ENCODE results near the gene RPS27. TPM values are rescaled to one million over a fixed set of nuclear protein-coding genes. Genes with fewer than 3 reads are reported as not detected.

The RPS27 gene
- total and polyA plus RNA-seq, 2 of the 13 experiments (the other 11 are each of a cell fraction or from before 2014, with no cell fraction given) = 3,737 to 9,964 TPM

DNA sequence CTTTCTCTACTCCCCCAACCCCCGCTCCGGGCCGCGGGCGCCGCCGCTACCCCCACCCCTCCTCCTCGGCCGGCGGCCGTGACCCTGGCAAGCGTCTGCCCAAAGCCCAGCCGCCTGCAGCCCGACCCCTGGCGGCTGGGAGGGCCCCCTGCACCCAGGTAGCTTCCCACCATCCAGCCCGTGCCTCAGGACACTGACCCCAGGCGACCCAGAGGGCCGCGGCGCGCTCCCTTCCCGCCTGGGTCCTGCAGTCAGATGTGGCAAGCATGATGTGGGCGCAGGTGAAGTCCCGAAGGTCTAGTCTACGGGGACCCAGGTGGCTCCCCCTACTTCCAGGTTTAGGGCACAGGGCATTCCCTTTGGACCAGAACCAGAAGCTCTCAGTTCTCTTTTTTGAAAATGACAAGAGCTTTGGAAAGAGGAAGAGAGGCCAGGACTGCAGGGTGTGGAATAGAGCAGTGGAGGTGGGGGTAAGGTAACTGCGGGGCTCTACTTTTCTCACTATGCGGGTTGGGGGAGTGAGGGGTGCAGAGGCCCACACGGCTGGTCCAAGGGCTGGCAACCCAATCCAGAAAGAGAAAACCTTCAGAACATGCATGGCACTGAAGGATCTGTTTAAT, 43.8 kb upstream of the RPS27 start, which contains the start of gene DENND4B (continued):
- TF ChIP-seq ZNF788 (CRISPR knock-in tag; IDR thresholded peaks at IDR 0.05; ENCODE audit: borderline replicate concordance) (peak; percentile 75; the same call in 1 of the 2 replicates), CENPT (CRISPR knock-in tag; IDR thresholded peaks at IDR 0.05; ENCODE audit: low read depth) (no peak), ZSCAN25 (CRISPR knock-in tag; IDR thresholded peaks at IDR 0.05) (0 out of 2 replicates have a peak, but pooled peaks have one; percentile 45), SIN3B (IDR thresholded peaks at IDR 0.05; ENCODE audit: low read length) (no peak), ZNF776 (CRISPR knock-in tag; IDR thresholded peaks at IDR 0.05) (no peak), HOXA3 (CRISPR knock-in tag; IDR thresholded peaks at IDR 0.05) (peak; percentile 69), RARA (CRISPR knock-in tag; IDR thresholded peaks at IDR 0.05) (peak; percentile 76), ZNF431 (CRISPR knock-in tag; IDR thresholded peaks at IDR 0.05; ENCODE audit: borderline replicate concordance, low read depth) (no peak), ZNF660 (CRISPR knock-in tag; IDR thresholded peaks at IDR 0.05; ENCODE audit: borderline replicate concordance, low read depth) (no peak), HDAC1 (CRISPR knock-in tag; IDR thresholded peaks at IDR 0.05) (peak; percentile 84), REPIN1 (CRISPR knock-in tag; IDR thresholded peaks at IDR 0.05; ENCODE audit: borderline replicate concordance, low read depth) (peak; percentile 85; the same call in 1 of the 2 replicates), MIER3 (CRISPR knock-in tag; IDR thresholded peaks at IDR 0.05; ENCODE audit: borderline replicate concordance) (peak; percentile 51; the same call in 1 of the 2 replicates), ATF1 (CRISPR knock-in tag; IDR thresholded peaks at IDR 0.05) (no peak)
- TF ChIP-seq, protein P1, sequence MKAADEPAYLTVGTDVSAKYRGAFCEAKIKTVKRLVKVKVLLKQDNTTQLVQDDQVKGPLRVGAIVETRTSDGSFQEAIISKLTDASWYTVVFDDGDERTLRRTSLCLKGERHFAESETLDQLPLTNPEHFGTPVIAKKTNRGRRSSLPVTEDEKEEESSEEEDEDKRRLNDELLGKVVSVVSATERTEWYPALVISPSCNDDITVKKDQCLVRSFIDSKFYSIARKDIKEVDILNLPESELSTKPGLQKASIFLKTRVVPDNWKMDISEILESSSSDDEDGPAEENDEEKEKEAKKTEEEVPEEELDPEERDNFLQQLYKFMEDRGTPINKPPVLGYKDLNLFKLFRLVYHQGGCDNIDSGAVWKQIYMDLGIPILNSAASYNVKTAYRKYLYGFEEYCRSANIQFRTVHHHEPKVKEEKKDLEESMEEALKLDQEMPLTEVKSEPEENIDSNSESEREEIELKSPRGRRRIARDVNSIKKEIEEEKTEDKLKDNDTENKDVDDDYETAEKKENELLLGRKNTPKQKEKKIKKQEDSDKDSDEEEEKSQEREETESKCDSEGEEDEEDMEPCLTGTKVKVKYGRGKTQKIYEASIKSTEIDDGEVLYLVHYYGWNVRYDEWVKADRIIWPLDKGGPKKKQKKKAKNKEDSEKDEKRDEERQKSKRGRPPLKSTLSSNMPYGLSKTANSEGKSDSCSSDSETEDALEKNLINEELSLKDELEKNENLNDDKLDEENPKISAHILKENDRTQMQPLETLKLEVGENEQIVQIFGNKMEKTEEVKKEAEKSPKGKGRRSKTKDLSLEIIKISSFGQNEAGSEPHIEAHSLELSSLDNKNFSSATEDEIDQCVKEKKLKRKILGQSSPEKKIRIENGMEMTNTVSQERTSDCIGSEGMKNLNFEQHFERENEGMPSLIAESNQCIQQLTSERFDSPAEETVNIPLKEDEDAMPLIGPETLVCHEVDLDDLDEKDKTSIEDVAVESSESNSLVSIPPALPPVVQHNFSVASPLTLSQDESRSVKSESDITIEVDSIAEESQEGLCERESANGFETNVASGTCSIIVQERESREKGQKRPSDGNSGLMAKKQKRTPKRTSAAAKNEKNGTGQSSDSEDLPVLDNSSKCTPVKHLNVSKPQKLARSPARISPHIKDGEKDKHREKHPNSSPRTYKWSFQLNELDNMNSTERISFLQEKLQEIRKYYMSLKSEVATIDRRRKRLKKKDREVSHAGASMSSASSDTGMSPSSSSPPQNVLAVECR (CRISPR knock-in tag; IDR thresholded peaks at IDR 0.05; ENCODE audit: borderline replicate concordance) = peak; percentile 21; the same call in 1 of the 2 replicates
- TF ChIP-seq, protein P2, sequence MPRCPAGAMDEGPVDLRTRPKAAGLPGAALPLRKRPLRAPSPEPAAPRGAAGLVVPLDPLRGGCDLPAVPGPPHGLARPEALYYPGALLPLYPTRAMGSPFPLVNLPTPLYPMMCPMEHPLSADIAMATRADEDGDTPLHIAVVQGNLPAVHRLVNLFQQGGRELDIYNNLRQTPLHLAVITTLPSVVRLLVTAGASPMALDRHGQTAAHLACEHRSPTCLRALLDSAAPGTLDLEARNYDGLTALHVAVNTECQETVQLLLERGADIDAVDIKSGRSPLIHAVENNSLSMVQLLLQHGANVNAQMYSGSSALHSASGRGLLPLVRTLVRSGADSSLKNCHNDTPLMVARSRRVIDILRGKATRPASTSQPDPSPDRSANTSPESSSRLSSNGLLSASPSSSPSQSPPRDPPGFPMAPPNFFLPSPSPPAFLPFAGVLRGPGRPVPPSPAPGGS (CRISPR knock-in tag; IDR thresholded peaks at IDR 0.05) = peak; percentile 26; the same call in 1 of the 2 replicates
- TF ChIP-seq, protein P3, sequence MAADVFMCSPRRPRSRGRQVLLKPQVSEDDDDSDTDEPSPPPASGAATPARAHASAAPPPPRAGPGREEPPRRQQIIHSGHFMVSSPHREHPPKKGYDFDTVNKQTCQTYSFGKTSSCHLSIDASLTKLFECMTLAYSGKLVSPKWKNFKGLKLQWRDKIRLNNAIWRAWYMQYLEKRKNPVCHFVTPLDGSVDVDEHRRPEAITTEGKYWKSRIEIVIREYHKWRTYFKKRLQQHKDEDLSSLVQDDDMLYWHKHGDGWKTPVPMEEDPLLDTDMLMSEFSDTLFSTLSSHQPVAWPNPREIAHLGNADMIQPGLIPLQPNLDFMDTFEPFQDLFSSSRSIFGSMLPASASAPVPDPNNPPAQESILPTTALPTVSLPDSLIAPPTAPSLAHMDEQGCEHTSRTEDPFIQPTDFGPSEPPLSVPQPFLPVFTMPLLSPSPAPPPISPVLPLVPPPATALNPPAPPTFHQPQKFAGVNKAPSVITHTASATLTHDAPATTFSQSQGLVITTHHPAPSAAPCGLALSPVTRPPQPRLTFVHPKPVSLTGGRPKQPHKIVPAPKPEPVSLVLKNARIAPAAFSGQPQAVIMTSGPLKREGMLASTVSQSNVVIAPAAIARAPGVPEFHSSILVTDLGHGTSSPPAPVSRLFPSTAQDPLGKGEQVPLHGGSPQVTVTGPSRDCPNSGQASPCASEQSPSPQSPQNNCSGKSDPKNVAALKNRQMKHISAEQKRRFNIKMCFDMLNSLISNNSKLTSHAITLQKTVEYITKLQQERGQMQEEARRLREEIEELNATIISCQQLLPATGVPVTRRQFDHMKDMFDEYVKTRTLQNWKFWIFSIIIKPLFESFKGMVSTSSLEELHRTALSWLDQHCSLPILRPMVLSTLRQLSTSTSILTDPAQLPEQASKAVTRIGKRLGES (CRISPR knock-in tag; IDR thresholded peaks at IDR 0.05; ENCODE audit: borderline replicate concordance) = no peak
- TF ChIP-seq, protein P4, sequence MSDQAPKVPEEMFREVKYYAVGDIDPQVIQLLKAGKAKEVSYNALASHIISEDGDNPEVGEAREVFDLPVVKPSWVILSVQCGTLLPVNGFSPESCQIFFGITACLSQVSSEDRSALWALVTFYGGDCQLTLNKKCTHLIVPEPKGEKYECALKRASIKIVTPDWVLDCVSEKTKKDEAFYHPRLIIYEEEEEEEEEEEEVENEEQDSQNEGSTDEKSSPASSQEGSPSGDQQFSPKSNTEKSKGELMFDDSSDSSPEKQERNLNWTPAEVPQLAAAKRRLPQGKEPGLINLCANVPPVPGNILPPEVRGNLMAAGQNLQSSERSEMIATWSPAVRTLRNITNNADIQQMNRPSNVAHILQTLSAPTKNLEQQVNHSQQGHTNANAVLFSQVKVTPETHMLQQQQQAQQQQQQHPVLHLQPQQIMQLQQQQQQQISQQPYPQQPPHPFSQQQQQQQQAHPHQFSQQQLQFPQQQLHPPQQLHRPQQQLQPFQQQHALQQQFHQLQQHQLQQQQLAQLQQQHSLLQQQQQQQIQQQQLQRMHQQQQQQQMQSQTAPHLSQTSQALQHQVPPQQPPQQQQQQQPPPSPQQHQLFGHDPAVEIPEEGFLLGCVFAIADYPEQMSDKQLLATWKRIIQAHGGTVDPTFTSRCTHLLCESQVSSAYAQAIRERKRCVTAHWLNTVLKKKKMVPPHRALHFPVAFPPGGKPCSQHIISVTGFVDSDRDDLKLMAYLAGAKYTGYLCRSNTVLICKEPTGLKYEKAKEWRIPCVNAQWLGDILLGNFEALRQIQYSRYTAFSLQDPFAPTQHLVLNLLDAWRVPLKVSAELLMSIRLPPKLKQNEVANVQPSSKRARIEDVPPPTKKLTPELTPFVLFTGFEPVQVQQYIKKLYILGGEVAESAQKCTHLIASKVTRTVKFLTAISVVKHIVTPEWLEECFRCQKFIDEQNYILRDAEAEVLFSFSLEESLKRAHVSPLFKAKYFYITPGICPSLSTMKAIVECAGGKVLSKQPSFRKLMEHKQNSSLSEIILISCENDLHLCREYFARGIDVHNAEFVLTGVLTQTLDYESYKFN (CRISPR knock-in tag; conservative IDR thresholded peaks at IDR 0.05) = peak; percentile 58
